Measurements from ENCODE around the gene FGR.
"Not testable (repeated sequence)": the region's sequence is repeated elsewhere in the genome, so short reads cannot be mapped to it uniquely, and the experiment has no call there.

Gene FGR

DNA sequence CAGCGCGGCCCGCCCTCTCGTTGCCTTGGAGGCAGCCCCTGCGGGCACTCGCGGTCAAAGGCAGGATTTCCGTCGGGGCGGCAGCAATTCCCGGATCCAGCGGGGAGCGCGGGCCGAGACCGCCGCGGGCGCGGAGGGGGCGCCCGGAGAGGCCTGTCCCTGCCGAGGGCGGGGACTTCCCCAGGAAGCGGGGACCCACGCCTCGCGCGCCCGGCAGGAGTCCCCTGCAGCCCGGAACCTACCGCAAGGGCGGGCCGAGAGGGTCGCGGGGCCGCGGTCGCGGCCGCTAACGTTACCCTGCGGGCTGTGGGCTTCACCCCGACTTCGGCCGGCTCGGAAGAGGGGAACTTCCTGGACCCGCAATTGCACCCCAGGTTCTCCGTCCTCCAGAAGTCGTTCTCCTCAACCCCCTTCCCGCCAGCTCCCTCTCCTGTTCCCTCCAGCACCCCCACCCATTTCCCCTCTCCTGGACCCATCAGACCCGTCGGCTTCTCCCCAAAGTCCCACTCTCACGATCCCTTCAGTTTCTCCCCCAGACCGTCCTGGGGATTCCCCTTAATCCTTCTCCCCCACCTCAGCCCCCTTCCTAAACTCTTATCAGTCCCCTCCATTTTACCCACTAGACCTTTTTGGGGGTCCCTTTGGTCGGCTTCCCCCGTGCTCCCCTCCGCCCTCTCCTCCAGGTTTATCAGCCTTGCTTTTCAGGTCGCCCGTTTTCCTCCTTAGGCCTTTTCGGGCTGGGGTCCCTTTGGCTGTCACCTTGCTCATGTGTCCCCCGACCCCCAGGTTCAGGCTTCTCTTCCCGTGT is 604 bp downstream of the FGR start:
- no peak for DNase-seq

DNA sequence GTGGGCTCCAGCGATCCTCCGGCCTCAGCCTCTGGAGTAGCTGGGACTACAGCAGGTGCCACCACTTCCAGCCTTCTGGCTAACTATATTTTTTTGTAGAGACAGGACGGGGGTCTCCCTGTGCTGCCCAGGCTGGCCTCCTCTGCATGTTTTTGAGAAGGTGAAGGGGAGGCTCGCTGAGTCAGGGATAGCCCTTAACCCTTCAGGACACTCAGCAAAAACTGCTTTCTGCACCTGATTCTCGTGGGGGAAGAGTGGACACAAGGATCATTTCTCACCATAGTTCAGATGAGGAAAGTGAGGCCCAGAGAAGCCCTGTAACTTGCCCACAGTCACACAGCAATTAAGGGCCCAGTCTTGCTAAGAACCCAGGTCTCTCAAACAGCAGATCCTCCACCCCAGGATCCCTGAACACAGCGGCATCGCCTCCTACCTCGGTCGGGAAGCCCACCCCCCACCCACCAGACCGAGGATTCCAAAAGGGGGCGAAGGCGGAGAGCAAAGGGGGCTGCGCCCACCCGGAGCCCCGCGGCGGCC is 1.3 kb downstream of the FGR start:
- DNase-seq: no peak

DNA sequence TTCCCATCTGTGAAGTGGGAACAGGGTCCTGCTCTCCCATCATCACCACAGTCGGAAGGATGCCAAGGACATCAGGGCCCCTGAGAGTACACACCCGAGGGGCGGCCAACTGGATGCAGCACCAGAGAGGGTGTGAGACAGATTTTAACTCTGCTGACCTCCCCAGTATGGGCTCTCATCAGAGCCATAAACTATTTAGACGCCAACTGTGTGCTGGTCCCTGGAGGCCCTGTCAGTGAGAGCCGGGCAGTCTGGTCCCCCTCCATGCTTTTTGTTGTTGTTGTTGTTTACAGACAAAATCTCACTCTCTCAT is 1.7 kb downstream of the FGR start:
- no peak for DNase-seq

DNA sequence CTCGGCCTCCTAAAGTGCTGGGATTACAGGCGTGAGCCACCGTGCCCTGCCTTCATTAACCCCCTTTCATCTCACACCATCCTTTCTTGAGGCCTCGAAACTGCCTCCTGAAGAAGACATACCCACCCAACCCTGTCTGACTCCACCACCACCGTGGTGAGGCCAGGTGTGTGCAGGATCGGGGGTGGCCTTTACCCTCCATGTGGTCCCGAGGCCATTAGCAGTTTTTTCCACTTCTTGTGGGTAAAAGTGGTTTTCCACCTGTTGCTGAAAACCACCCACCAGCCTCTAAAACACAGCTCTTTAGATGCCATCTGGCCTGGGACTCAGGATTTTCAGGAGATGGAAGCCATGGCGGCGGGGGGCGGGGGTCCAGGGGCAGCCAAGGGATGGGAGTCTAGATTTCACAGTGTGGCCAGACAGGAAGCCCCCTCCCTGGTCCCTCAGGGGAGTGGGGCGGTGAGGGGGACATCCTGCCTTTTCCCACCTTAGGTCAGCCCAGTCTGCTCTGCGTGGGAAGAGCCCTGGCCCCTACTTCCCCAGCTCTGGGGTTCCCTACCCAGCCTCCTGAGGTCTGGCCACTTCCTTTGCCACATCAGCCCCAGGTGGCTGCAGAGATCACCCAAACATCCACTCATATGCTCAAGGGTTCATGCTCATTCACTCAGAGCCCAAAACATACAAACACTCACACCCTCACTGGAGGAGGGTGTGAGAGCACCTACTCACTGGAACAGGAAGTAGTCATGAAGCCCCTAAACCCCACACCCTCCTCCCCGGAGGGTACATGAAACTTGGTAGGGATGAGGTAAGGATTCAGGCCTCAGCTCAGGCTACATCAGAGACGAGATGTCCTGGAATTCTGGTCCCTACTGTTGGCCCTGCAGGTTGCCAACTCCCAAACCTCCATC is 2.3 kb downstream of the FGR start:
- DNase-seq: no peak

DNA sequence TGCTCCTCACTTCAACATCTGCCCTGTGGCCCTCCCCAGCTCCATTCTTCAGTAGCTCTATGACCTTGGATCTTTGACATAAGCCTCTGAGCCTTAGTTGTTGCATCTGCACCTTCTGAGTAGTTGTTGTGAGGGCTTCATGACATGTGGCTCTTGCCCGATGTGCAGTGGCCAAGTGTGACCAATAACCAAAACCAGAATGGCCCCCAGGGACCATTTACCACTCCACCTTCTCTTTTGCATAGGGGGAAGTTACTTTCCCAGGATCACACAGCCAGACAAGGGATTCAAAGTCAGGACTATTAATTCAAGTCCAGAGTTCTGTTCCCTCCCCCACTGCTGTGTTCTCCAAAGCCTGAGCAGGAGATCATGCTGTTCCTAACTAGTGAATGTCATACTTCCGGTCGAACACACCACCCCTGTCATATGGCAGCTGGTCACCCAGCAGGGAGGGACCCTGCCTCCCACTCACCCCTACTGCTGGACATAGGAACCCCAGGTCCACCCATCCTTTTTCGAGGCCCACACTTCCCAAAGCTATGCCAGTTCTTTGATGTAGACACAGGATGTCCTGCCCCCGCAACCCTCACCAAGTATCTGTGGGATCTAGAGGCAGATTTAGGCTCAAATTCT is 4.0 kb downstream of the FGR start:
- DNase-seq: no peak

DNA sequence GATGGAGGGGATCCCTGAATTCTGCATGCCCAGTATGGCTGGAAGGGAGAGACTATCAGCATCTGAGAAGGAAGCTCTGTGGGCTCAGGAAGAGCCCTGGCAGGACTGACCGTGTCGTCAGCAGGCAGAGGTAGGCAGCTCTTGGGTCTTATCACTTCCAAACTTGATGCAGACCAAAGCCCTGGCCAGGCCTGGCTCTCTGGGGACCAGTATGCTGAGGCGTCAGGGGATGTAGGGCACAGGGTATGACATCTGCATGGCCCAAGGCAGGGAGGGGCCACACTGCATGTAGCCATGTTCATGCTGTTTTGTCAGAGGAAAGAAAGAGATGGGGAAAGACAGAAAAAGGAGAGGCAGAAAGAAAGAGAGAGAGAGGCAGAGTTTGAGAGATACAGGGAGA is 6.3 kb downstream of the FGR start:
- no peak for DNase-seq

DNA sequence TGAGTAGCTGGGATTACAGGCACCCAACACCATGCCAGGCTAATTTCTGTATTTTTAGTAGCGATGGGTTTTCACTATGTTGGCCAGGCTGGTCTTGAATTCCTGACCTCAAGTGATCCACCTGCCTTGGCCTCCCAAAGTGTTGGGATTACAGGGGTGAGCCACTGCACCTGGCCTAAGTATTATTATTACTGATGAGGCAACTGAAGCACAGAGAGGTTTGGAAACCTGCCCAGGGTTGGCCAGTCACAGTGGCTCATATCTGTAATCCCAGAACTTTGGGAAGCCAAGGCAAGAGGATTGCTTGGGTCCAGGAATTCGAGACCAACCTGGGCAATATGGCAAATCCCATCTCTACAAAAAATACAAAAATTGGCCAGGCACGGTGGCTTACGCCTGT is 7.3 kb downstream of the FGR start:
- DNase-seq: not testable (repeated sequence)

DNA sequence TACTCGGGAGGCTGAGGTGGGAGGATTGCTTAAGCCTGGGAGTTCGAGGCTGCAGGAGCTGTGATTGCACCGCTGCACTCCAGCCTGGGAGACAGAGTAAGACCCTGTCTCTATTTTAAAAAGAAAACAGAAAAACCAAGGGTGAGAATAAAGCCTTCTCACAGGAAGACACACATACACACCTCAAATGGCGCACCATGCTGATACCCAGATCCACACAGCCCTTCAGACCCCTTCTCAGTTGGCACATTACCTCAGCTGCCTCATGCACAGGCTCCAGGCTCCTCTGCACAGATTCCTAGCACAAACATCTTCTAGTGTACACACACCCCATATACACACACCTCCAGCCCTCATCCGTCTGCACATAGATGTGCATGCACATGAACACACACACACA is 7.9 kb downstream of the FGR start:
- no peak for DNase-seq

DNA sequence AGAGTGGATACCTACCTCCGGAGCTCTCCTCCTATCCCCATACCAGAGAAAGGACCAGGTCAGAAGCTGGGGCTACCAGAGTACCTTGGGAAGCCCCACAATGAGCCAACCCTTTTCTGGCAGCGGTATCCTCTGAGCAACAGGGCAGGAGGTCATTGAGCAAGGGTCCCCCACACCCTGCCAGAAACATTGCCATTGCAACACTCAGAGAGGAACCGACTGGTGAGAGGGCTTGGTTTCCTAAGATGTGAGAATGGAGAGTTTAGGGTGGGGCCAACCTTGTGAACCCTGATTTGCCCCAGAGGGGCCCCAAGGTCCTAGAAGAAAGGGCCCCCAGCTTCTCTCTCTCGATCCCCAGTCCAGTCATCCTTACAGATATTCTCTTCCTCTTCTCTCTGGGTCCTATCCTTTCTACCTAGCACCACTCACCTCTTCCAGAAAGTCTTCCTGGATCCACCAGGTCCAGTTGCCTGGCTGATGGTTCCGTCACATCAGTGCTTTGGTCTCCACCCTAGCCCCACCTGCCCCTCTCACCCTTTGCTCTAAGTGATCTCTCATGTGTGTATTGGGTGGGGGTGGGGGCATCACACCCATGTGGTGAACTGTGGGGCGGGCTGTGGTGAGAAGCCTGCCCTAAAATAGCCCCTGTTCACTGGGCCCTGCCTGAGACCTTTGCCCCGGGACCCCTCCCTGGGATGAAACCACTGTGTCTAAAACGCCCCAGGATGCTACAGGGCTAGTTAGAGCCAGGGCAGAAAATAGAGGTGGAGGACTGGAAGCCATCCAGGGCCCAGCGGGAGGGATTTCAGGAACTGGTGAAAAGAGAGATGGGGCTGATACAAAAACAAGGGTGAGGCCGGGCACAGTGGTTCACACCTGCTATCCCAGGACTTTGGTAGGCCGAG is 8.7 kb downstream of the FGR start:
- no peak for DNase-seq

DNA sequence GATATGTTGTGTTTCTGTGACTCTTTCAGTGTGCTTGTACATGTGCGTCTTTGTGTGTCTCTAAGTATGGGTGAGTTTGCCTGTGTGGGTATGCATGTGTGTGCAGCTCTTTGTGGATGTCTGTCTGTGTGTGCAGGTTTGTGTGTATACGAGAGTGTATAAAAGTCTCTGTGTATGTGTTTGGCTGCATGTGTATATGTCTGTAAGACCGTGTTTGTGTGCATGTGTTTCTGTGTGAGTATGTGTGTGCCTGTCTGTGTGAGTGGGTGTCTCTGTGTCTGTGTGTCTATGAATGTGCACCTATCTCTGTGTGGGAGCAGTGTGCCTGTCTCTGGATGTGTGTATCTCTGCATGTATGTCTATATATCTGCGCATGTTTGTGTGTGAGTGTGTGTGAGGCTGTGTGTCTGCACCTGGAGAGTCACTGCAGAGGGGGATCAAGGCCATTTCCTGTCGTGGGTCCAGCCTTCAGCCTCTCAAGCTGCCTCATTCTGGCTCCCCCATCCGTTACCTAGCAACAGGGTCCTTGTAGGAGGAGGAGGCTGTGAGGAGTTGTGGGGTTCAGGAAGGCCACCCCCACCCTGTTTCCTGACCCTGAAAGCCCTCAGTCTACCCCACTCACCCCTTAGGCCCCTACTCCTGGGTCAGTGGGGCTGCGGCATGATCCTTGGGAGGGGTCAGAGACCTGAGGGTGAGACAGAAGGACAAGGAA is 10.4 kb downstream of the FGR start:
- DNase-seq: no peak

DNA sequence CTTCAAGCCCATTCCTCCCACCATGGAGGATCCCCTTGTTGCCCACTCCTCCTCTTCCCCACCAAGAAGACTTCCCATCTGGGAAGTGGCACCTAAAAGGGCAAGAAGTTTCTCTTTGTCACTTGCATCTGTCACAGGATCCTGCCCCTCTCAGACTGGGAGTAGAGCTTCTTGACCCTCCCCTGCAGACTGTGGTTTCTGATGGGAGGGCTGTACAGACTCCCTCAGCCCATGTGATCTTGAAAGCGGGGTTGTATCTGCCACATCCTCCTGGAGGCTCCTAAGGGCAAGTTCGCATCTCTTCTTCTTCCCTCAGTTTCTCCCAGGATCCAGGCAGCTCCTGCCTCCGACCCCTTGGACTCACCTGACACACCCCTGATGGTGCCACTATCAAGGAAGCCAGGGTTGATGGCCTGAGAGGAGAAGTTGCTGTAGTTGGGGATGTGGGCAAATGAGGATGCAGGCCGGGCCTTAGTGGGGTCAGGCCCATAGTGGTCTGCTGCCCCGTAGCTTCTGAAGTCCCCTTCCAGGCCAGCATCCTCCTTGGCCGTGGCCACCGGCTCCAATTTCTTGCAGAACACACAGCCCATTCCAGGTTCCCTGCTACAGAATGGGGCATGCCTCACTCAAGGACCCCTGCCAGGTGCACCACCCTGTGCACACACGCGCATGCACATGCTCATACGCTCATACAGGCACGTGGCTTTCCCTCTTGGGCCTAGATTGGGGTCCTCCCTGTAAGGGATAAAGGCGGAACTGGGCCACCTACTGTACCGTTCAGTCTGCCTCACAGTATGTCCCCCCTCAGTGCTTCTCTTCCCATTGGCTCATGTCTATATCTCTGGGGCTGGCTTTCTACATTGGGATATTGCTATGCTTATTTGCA is 11.4 kb downstream of the FGR start:
- no peak for DNase-seq

DNA sequence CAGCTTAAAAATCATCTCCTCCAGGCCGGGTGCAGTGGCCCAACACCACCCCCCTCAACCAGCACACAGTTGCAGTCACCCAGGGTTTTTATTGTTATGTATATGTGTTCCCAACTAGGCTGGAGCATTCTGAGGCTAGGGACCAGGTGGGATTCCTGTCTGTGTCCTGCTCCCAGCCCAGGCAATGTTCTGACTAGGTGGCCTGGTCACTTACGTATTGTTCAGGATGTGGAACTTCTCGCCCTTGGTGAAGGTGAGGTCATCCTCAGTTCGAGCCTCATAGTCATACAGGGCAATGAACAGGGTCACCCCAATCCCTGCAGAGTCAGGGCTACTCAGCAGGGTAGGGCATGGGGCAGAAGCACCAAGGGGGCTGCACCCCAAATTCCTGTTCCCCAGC is 12.2 kb downstream of the FGR start:
- no peak for DNase-seq

DNA sequence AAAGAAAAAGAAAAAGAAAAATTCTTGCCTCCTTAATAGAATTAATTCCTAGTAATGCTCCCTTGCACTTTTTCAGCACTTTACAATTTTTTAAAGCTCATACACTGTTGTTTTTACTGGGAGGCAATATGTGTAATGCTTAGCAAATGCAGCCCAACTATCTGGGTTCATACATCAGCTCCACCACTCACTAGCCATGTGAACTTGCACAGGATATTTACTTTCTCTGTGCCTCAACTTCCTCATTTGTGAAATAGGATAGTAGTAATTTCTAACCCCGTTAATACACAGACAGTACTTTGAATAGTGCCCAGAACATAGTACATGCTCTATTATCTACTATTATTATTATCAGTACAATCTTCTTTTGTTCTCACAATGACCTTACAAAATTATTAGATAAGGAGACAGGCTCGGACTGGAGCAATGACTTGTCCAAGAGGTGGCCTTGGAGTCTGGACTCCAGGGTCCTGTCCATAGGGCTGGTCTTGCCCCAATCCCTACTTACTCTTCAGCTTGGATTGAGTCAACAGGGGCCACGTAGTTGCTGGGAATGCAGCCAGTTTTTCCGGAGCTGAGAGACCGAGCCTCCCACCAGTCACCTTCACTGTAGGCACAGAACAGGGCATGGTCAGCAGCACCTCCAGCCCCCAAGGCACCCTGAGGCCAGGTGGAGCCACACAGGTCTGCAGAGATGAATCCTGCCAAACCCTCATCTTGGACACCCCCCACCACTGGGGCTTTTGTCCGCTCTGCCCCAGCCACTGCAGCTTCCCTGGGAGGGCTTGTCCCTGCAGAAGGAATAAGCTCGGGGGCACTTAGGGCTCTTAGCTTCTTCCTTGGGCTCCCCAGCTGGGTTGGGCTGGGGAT is 13.7 kb downstream of the FGR start:
- DNase-seq: no peak

DNA sequence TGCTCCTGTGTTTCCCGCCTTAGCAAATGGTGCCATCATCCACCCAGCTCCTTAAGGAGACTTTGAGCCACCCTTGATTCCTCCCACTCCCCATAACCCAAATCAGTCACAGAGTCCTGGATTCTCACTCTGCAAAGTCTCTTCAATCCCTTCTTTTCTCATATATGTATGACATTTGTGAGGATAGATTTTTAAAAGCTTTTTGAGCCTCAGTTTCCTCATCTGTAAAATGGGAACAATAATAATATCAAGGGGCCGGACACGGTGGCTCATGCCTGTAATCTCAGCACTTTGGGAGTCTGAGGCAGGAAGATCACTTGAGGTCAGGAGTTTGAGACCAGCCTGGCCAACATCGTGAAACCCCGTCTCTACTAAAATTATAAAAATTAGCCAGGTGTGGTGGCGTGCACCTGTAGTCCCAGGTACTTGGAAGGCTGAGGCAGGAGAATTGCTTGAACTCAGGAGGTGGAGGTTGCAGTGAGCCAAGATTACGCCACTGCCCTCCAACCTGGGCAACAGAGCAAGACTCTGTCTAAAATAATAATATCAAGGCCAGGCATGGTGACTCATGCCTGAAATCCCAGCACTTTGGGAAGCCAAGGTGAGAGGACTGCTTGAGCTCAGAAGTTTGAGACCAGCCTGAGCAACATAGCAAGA is 15.1 kb downstream of the FGR start:
- DNase-seq: not testable (repeated sequence)

DNA sequence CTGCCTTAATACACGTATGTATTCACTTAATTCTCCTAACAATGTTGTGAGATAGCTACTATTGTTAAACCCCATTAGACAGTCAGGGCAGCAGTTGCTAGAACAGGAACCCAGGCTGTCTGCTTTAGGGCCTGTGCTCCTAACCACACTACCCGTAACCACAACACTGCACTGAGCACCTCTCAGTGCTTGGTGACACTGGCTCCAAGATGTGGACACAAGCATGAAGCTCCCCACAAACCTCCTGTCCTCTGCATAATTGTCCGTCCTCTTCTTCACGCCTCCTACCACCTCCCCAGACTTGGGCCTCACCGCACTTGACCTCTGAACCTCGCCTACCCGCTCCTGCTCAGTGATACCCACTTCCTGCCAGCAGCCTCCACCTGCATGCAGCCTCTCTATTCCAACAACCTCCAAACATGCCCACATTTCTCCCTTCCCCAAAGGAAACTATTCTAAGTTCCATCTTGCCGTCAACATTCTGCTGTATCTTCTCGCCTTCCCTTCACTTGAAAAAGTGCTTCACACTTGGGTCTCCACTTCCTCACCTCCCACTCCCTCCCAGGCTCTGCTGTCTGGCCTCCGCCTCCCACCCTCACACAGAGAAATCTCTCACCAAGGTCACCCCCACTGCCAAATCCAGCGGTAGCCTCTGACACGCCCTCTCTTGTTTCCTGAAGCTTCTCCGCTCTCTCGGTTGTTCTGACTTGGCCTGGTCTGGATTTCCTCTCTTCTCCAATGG is 16.5 kb downstream of the FGR start:
- DNase-seq: no peak

DNA sequence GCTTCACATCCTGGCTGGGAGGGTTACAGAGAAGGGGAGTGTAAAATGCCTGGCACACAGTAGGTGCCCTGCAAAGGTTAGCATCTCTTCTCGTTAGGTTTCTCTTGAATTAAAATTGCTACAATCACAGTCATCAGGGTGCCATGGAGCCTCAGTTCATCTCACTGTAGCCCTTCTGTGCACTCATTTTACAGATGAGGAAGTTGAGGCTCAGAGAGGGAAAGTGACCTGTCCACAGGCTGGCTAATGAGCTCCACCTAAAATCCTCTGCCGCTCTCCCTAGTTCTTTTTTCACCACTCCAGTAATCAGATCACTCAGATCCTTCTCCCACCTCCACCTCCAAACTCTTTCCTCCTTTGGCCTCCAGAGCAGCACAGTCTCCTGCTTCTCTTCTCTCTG is 17.6 kb downstream of the FGR start:
- DNase-seq: no peak

DNA sequence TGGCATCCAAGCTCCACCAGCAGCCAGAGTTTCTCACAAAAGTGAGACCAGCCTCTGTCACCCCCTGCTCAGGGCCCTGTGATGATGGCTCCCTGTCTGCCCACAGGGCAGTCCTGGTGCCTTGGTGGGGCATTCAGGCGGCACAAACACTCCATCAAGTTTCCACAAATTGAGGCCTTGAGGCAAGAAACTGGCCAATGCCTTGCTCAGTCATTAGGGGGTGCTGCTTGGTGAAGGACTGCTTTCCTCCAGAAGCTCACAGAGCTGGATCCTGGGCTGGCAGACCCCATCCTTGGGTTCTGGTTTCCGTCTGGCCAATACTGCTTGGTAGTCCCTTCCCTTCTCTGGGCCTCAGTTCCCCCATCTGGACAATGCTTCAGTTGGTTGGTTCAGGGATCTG is 18.5 kb downstream of the FGR start:
- no peak for DNase-seq

Measured in NCI-H1694 treated with DMSO at 0.1 percent for 48 hours (cell line).